Mesenteric fat pad (tissue), 1 donor: ENCODE measurements around the gene IFNGR2. TPM values are rescaled to one million over a fixed set of nuclear protein-coding genes. Genes with fewer than 3 reads are reported as not detected.

Experiments
- DNase-seq: peaks from one replicate; pipeline ENCODE4 v3.0.0-alpha.2; 2020; ENCODE audit warnings: low spot score
- total RNA-seq: library from RNA; stranded (reverse); fragmentation: NEBNext Ultra II Directional; extraction: Animal tissue kit (Norgen Biotek cat#: 25700); gene quantifications from one replicate; pipeline ENCODE4 v1.2.1, GENCODE V29; 2021
- donor health status: DM: yes; HTN: yes; CAD: no.

Gene IFNGR2
- total RNA-seq, 1 donor from 2014 or later, result 150 TPM

DNA sequence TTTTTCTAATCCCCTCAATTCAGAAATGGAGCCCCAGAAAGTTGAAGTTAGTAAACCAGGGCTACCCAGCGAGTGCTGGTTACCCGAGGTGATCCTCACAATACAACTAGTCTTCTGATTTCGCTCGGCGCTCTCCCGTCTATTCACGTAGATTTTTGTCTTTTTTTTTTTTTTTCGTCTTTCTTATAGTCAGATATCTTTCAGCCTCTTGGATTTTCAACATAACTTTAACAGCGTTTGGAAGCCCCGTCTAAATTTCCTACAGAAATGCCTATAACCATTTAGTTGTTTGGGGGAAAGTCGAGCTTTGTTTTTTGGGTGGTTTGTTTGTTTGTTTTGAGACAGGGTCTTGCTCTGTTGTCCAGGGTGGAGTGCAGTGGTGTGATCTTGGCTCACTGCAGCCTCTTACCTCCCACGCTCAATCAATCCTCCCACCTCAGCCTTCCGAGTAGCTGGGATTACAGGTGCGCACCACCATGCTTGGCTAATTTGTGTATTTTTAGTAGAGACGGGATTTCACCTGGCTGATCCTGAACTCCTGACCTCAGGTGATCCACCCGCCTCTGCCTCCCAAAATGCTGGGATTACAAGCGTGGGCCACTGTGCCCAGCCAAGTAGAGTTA, 77.4 kb downstream of the IFNGR2 start:
- DNase-seq, result no peak

DNA sequence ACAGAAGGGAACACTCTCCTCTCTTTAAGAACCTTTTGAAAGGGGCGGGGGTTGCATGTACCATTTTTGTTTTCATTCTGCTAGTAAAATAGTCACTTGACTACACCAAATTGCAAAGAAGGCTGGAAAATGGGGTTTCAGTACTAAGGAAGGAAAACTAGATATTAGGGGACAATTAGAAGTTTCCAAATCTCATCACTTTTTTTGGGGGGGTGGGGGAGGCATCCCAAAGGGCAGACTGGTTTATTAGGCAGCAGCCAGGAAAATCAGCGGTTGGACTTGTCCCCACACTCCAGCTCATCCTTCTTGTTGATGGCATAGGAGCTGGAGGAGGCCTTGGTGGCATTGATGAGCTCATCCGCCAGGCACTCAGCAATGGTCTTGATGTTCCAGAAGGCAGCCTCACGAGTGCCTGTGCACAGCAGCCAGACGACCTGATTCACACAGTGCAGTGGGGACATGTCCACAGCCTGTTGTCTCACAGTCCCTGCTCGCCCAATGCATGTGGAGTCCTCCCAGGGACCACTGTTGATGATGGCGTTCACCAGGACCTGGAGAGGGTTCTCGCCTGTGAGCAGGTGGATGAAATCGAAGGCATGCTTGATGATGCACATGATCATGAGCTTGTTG, 78.2 kb downstream of the IFNGR2 start:
- no peak for DNase-seq

Other genes with a start within 250 kb of the IFNGR2 start
- 41.5 TPM for gene IFNAR2, start 173.5 kb upstream of the IFNGR2 start, total RNA-seq
- gene IL10RB, start 137.0 kb upstream of the IFNGR2 start, total RNA-seq, result 39.3 TPM
- 88.8 TPM for gene IFNAR1, start 78.4 kb upstream of the IFNGR2 start, total RNA-seq
- gene TMEM50B, start 76.6 kb downstream of the IFNGR2 start, total RNA-seq, result 36.1 TPM
- 1.6 TPM for gene DNAJC28, start 88.3 kb downstream of the IFNGR2 start, total RNA-seq
- gene GART, start 138.7 kb downstream of the IFNGR2 start, total RNA-seq, result 99.0 TPM
- 258 TPM for gene SON, start 139.6 kb downstream of the IFNGR2 start, total RNA-seq
- 5.7 TPM for gene DONSON, start 185.3 kb downstream of the IFNGR2 start, total RNA-seq
- gene CRYZL1, start 238.3 kb downstream of the IFNGR2 start, total RNA-seq, result 35.9 TPM
- 268 TPM for gene ITSN1, start 239.1 kb downstream of the IFNGR2 start, total RNA-seq